HG02588 (cell line): Measurements from ENCODE around the gene BPTF.
"Not testable (repeated sequence)": the region's sequence is repeated elsewhere in the genome, so short reads cannot be mapped to it uniquely, and the experiment has no call there.

Experiments used
- ATAC-seq: cut with Tn5 transposase; IDR thresholded peaks from one replicate; pipeline ENCODE4 v1.9.1; 2021; ENCODE audit warnings: mild to moderate bottlenecking, moderate library complexity; ENCODE audit not compliant: unreplicated experiment

Gene BPTF

DNA sequence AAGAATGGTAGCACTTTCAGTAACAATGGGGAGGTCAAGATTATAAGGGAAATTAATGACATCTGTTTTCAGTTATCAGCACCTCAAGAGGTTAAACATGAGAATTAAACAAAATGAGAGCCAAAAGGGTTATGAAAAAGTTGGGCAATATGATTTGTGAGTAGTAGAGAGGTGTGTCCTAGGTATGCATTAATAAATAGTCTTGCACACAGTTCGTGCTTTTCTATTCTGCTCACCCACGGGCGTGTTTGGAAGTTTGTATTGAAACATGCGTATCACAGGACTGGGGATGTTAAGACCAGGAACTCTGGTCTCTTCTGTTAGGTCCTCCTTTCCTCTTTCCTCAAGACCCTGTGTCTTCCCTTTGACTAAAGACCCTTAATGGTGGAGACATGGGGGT is 6.0 kb downstream of the BPTF start:
- no peak for ATAC-seq

DNA sequence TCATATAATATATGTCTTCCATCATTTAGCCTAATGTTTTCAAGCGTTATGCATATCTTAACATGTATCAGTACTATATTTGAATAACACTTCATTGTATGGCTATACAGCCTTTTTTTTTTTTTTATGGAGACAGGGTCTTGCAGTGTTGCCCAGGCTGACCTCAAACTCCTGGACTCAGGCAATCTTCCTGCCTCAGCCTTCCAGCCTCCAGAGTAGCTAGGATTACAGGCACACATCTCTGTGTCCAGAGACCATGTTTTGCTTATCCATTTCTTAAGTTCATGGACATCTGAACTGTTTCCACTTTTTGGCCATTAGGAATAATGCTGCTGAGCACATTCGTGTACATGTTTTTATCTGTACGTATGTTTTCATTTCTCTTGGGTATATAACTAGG is 7.8 kb downstream of the BPTF start:
- no peak for ATAC-seq

DNA sequence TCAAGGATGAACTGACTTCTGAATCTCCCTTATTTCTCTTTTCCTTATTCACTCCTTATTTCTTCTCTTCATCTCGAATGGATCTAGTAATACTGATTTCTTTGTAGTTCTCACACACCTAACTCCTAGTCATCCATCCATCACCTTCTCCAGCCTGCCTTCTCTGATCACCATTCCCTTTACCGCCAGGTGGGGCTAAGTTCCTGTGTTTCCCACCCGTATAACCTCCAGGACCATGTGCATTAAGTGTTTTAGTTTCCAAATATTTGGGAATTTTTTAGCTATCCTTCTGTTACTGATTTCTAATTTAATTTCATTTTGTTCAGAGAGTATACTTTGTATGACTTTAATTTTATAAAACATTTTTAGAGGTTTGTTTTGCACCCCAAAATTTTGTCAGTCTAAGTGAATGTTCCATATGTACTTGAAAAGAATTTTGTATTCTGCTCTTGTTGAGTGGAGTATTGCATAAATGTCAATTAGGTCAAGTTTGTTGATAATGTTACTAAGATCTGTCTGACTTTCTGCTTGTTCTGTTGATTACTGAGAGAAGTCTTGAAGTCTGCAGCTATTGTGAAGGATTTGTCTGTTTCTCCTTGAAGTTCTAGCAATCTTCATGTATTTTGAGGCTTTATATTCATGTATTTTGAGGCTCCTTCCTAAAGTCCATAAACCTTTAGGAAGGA is 8.8 kb downstream of the BPTF start:
- ATAC-seq, result no peak

DNA sequence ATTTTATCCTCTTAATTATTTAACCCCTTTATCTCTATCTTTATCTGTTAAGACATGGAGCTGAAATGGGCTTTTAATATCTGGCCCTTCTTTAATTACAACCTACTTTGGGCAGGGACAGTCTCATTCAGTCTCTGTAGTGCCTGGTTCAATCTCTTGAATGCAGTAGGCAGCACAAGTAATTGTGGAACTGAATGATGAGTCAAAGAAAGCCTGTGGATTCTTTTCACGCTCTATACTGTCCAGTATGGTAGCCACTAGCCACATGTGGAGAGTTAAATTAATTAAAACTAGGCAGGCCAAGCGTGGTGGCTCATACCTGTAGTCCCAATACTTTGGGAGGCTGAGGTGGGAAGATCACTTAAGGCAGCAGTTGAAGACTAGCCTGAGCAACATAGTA is 9.3 kb downstream of the BPTF start:
- ATAC-seq, result no peak

DNA sequence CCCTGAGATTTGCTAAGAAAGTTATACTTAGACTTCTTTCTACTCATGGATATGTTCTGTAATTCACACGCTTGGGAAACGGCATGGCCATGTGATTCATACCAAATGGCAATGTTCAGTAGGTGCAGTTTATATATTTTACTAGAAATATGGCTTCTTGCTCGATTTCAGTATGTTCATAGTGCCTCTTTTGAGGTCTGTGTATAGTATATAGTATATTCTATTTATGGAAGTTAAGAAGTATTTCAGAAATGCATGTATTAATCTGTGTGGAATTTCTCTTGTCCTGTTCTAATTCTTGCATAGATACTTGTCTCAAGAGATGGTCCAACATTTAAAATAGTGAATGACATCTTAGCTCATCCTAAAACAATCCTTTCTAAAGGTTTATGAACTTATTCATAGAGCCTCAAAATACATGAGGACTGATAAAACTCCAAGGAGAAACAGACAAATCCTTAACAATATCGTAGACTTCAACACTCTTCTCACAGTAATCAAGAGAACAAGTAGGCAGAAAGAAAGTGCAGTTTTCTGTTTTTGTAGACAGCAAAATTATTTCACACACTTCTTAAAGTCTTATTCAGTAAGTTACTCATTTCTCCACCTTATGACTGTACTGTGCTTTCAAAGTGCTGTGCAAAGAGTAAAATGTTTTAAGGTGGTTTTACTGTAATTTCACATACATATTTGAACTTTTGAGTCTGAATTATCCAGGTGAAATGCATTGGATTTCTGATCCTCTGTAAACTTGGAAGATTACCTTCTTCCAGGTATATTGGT is 11.1 kb downstream of the BPTF start:
- no peak for ATAC-seq

DNA sequence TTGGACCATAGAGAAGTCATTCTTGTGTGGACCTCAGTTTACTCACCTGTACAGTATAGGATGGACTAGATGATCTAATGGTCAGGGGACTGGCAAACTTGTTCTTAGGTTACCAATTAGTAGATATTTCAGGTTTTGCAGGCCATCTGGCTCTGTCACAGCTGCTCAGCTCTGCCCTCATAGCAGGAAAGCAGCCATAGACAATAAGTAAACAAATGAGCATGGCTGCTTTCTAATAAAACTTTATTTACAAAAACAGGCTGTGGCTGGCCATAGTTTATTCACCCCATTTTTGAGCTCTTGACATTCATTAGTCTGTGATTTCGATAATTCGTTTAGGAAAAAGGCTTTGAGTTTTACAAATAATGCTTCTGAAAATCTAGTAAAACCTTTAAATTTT is 12.7 kb downstream of the BPTF start:
- no peak for ATAC-seq

DNA sequence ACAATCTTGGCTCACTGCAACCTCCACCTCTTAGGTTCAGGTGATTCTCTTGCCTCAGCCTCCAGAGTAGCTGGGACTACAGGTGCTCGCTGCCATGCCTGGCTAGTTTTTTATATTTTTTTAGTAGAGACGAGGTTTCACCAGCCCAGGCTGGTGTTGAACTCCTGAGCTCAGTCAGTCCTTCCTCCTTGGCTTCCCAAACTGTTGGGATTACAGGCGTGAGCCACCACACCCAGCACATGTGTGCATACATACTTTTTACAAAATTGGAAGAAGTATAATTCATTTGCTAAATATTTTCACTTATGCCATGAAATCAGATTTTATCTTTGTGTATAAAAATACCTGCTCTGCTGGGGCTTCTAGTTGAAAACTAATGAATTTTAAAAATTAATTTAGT is 13.2 kb downstream of the BPTF start:
- no peak for ATAC-seq

DNA sequence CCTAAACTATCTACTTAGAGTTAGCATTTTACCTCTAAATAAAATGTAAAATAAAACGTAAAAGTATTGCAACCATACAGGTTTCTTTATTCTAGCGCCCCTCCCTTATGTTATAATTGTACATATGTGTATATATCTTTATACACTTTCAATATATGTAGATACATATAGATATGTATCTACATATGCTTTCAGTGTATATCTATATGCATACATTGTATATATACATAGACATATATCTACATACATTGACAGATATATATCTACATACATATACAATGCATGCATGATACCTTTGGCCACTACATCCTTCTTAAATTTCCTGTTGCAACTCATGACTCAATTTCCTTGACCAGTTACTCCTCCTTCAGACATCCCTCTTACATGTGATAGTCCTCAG is 16.7 kb downstream of the BPTF start:
- ATAC-seq, result no peak

DNA sequence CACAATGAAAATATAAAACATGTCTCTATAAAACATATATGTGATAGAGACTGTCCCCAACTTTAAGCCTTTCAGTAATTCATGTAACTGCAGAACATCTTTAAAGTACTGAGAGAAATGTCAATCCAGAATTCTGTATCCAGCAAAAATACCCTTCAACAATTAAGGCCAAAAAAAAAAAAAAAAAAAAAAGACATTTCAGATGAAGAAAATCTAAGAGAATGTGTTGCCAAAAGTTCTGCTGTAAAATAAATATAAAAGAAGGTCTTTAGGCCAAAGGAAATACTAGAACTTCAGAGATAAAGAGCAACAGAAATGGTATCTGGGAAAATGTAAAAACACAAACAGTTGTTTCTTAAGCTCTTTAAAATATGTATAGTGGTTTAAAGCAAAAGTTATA is 17.3 kb downstream of the BPTF start:
- no peak for ATAC-seq

DNA sequence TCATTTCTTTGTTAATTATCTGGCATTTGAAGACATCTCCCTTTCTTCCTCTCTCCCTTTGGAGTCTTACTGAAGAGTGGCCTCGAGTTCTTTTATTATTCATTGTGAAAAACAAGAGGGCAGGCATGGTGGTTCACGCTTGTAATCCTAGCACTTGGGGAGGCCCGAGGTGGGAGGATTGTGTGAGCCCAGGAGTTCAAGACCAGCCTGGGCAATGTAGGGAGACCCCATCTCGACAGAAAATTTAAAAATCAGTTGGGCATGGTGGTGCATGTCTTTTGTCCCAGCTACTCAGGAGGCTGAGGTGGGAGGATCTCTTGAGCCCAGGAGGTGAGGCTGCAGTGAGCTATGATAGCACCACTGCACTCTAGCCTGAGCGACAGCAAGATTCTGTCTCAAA is 20.1 kb downstream of the BPTF start:
- ATAC-seq, result no peak

DNA sequence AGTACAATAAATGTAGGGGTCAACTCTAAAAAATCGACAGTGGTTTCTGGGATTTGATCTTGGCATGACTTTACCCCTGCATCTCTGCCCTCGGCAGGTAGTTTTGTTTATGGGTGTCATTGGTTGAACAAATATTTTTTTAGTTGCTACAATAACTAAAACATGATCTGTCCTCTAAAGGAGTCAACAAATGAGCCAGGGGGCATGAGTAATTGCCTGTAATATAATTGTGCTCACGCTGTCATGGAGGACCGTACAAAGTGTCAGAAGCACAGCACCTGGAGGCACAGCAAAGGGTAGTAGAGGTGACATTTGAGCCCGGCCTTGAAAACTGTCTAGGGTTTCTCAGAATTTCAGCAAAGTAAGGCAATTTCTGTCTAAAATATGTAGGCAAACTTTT is 22.9 kb downstream of the BPTF start:
- ATAC-seq, result not testable (repeated sequence)

DNA sequence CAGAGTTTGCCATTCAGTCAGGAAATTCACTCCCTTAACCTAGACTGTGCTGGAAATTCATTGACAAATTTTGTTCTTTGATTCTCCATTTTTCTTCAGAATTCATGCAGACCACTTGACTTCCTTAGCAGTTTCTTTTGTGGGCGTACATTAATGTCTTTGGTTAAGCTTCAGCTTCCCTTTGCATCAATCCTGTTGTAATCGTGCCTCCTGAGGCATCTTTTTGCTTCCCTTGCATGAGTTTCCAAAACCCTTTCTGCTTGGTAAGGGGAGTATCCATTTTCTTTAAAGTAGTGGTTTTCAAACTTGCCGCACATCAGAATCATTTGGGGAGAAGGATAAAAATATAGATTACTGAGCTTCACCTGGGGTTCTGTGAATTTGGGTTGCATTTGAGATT is 23.5 kb downstream of the BPTF start:
- not testable (repeated sequence) for ATAC-seq

DNA sequence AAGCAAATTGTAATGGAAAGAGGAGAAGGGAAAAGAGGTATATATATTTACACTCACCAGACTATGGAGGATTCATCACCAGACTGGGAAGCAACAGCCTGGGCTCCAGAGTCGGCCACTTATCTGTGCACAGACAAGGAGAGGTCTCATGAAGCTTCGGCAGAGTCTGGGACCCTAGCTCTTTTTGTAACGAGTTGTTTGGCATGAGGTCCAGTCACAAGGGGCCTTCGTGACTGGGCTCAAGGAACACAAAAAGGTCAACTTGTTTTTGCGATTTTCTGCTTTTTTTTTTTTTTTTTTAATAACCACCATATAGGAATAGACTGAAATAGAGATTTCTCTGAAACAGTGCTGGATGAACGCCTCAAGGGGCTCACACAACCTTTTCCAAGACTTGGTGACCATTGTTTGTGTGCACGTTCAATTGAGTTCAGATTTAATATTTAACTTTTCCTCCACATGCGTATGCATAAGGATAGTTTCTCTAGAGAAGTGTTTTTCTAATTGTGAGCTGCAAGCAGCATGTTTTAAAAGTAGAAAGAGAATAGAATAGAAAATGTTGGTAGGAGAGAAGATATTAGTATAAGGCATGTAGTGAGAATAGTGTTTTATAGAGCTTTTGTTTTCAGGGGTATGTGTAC is 25.8 kb downstream of the BPTF start:
- no peak for ATAC-seq

DNA sequence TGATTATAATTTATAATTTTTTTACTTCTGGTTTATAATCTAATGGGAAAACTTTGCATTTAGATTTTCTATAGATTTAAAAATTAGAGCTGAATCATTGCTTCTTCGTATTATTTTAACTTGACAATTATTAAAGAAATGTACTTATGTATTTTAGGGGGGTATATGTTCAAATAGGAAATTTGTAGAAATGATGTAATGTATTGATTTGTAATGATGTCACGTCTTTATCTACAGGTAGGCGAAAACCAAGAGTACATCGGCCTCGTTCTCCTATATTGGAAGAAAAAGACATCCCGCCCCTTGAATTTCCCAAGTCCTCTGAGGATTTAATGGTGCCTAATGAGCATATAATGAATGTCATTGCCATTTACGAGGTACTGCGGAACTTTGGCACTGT is 28.4 kb downstream of the BPTF start:
- ATAC-seq, result no peak

DNA sequence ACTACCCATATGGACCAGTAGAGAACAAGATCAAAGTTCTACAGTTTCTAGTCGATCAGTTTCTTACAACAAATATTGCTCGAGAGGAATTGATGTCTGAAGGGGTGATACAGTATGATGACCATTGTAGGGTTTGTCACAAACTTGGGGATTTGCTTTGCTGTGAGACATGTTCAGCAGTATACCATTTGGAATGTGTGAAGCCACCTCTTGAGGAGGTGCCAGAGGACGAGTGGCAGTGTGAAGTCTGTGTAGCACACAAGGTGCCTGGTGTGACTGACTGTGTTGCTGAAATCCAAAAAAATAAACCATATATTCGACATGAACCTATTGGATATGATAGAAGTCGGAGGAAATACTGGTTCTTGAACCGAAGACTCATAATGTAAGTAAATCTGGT is 29.1 kb downstream of the BPTF start:
- ATAC-seq, result no peak

DNA sequence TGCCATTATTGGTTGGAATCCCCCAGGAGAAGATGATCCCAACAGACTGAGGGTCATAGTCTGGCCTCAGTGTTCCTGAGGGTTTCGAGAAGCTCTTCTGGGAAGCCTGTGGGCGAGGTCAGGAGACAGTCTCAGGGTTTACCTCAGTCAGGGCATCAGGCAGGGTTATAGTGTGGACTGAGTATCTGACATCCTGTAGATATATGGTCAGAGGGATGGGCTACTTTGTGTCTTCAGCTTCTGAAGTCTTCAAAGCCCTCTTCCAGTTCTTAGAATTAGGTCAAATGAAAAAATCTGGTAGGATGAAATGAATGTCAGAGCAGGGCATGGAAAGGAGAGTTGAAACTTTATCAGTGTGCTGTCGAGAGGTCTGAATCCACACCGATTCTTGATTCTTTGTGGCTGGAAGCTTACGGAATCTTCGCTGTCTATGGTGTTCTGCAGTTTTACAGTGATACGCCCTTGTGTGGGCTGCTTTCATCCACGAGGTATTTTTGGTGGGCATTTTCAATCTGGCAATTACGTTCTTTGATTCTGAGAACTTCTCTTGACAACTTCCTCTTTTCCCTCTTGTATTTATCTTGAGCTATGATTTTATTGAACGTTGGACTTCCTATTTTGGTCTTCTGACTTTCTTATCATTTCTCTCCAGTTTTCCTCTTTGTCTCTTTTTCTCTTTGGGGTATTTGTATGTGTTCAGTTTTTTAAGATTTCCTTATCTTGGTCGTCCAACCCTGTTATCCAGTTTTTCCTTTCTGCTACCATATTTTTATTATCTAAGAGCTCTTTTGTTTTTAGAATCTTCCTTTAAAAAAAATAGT is 30.4 kb downstream of the BPTF start:
- no peak for ATAC-seq

DNA sequence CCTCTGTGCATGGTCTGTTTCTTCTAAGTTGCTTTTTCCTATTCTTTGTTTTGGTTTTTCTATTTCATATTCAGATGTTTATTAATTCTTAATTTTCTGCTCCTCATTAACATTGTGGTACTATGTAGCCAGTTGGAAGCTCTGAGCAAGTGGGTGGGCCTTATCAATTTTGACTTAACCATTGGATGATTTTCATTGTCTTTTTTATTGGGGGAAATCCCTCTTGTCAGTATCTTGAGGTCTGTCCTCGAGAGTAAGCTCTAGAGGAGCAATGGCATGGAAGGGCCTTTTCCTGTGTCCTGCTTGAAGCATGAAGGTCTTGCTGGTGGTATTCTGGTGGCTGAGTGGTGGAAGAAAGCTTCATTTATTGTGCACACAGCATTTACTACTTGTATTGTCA is 31.1 kb downstream of the BPTF start:
- ATAC-seq, result not testable (repeated sequence)

DNA sequence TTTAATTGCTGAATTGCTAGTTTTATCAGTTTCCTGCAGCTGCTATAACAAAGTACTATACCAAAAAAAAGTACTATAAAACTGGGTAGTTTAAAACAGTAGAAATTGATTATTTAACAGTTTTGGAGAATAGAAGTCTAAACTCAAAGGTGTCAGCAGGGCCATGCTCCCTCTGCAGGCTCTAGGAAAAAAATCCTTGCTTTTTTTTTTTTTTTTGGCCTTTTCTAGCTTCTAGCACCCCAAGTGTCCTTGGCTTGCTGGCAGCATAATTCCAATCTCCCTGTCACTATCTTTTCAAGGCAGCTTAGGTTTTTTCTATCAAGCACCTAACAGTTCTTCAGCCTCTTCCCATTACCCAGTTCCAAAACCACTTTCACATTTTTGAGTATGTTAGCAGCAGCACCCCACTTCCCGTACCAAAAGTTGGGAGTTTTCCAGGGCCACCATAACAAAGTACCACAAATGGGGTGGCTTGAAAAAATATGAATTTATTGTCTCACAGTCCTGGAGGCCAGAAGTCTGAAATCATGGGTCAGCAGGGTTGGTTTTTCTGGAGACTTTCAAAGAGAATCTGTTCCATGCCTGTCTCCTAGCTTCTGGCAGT is 37.4 kb downstream of the BPTF start:
- ATAC-seq, result no peak

DNA sequence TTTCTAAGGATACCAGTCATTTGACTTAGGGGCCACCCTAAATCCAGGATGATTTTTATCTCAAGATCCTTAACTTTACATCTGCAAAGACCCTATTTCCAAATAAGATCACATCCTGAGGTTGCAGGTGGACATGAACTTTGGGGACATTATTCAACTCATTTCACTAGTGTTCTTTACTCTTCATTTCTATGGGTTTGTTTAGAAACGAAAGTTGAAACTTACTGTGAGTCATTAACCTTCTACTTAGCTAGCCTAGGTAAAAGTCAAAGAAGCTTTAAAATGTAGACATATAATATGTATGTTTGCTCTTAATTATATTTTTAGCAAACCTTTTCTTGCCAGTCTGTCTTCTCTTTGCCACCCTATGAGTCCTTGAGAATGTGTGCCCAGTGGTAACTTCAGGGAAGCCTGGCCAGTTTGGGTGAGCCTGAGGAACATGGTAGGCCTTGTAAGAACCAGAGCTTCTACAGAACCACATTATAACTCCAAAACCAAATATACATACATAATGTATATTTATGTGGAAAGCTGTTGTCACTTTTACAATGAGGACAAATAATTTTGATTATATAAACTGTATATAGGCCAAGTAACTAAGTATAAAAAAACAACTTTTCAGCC is 38.4 kb downstream of the BPTF start:
- ATAC-seq, result no peak

DNA sequence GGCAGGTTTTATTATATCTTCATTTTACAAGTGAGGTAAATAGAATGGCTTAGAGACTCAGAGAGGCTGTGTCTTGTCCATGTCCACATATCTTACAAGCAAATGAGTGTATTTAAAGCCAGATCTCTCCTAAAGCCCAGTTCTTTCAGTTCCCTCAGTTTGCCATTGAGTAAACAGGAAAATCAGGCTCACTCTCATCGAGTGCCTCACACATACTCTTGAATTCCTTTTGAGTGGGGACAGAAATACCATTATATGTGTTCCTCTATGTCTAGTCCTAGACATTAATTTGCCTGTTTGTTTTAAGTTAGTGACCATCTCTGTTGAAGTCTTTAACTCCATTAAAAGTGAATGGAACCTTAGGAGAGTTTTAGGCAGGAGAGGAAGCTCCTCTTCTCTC is 40.1 kb downstream of the BPTF start:
- ATAC-seq, result no peak

DNA sequence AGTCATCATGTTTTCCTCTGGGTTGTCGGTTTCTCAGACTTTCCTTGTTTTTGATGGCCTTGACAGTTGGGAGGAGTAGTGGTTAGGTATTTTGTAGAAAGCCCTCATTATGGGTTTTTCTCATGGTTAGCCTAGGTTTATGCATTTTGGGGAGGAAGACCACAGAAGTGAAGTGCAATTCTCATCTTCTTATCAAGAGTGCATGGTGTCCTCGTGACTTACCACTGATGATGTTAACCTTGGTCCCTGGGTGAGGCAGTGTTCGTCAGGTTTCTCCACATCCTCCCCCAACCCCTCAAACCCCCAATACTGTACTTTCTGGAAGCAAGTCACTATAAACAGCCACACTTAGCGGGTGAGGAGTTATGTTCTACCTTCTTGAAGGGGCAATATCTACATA is 42.3 kb downstream of the BPTF start:
- ATAC-seq, result no peak
